Nephron (organoid): ENCODE data around the gene PGC.

Experiments used
- H3K27ac Mint-ChIP-seq, 3 experiments: 2 replicates each; pipeline ENCODE4 v1.8.0; 2020; ENCODE audit warnings: mixed read lengths in 3 of 3, mild to moderate bottlenecking in 2 of 3, moderate library complexity in 1 of 3
- H3K27me3 Mint-ChIP-seq: 2 replicates; pipeline ENCODE4 v1.8.0; 2021; ENCODE audit warnings: low read depth, mild to moderate bottlenecking, moderate library complexity, mixed read lengths
- H3K36me3 Mint-ChIP-seq: 2 replicates; pipeline ENCODE4 v1.8.0; 2020; ENCODE audit warnings: low read depth, mixed read lengths
- H3K4me1 Mint-ChIP-seq: 2 replicates; pipeline ENCODE4 v1.8.0; 2020; ENCODE audit warnings: mixed read lengths
- H3K4me3 Mint-ChIP-seq, 3 experiments: 2 replicates each; pipeline ENCODE4 v1.8.0; 2020; ENCODE audit warnings: mild to moderate bottlenecking in 3 of 3, mixed read lengths in 3 of 3, moderate library complexity in 2 of 3
- H3K9me3 Mint-ChIP-seq: 2 replicates; pipeline ENCODE4 v1.8.0; 2020; ENCODE audit warnings: mixed read lengths
- CTCF ChIP-seq, 3 experiments: fragments of 200-600 bp; sonication (generic); IDR thresholded peaks; one replicate each; pipeline ENCODE4 v1.5.0; 2021; ENCODE audit warnings: antibody characterized with exemption in 3 of 3; ENCODE audit not compliant: unreplicated experiment in 3 of 3

The PGC gene

GRCh38 chr6:41702771-41703494, 44.3 kb downstream of the PGC start:
- Mint-ChIP-seq H3K4me1 (peaks cover 24% of the 10 kb centered on the region), H3K27me3 (peaks cover 6% of the 10 kb centered on the region), H3K4me3 (no peak overlapping the region), H3K9me3 (no peaks in the 10 kb centered on the region), H3K36me3 (no peaks in the 10 kb centered on the region), H3K27ac (peak overlapping the region in 1 of 3 experiments; percentile 53)
- no peak for TF ChIP-seq CTCF (IDR thresholded peaks at IDR 0.05; ENCODE audit: unreplicated experiment in 3 of 3)

- H3K36me3 Mint-ChIP-seq = no peaks in the 10 kb centered on the region
- H3K27ac Mint-ChIP-seq = no peak overlapping the region
- no peaks in the 10 kb centered on the region for H3K9me3 Mint-ChIP-seq
- peaks cover 30% of the 10 kb centered on the region for H3K4me1 Mint-ChIP-seq
- no peak for TF ChIP-seq CTCF (IDR thresholded peaks at IDR 0.05; ENCODE audit: unreplicated experiment in 3 of 3)
- peaks cover 6% of the 10 kb centered on the region for H3K27me3 Mint-ChIP-seq
- H3K4me3 Mint-ChIP-seq = no peak overlapping the region
Observed at GRCh38 chr6:41702089-41702745, 45.0 kb downstream of the PGC start.

GRCh38 chr6:41700463-41701347, 46.5 kb downstream of the PGC start:
- H3K4me3 Mint-ChIP-seq = peak overlapping the region in 1 of 3 experiments; percentile 57
- no peak for TF ChIP-seq CTCF (IDR thresholded peaks at IDR 0.05; ENCODE audit: unreplicated experiment in 3 of 3)
- H3K9me3 Mint-ChIP-seq = no peaks in the 10 kb centered on the region
- H3K36me3 Mint-ChIP-seq = no peaks in the 10 kb centered on the region
- H3K27me3 Mint-ChIP-seq = peaks cover 6% of the 10 kb centered on the region
- peak overlapping the region; percentile 4 to 65 (median 11) for H3K27ac Mint-ChIP-seq
- H3K4me1 Mint-ChIP-seq = peaks cover 24% of the 10 kb centered on the region

GRCh38 chr6:41699063-41699462, 48.1 kb downstream of the PGC start:
- H3K36me3 Mint-ChIP-seq = no peaks in the 10 kb centered on the region
- H3K9me3 Mint-ChIP-seq = no peaks in the 10 kb centered on the region
- no peak overlapping the region for H3K4me3 Mint-ChIP-seq
- peaks cover 6% of the 10 kb centered on the region for H3K27me3 Mint-ChIP-seq
- peak overlapping the region in 2 of 3 experiments; percentile 40 to 54 for H3K27ac Mint-ChIP-seq
- no peak for TF ChIP-seq CTCF (IDR thresholded peaks at IDR 0.05; ENCODE audit: unreplicated experiment in 3 of 3)
- H3K4me1 Mint-ChIP-seq = peaks cover 20% of the 10 kb centered on the region

- no peak for TF ChIP-seq CTCF (IDR thresholded peaks at IDR 0.05; ENCODE audit: unreplicated experiment in 3 of 3)
- Mint-ChIP-seq H3K27me3 (peaks cover 6% of the 10 kb centered on the region), H3K36me3 (no peaks in the 10 kb centered on the region), H3K4me3 (no peak overlapping the region), H3K9me3 (no peaks in the 10 kb centered on the region), H3K27ac (peak overlapping the region; percentile 38 to 77 (median 70)), H3K4me1 (peaks cover 20% of the 10 kb centered on the region)
Observed at GRCh38 chr6:41697861-41698781, 49.1 kb downstream of the PGC start.
